T-helper 1 cell treated with Interleukin-12 subunit alpha and Interleukin-12 subunit beta and Interleukin-4 antibody, amounts not matched to agents 30 μg/mL and 1 μg/mL, for 36 hours (primary cell): ENCODE measurements around the gene FAM3D.

Source experiments
- H3K27ac Mint-ChIP-seq: one replicate; pipeline ENCODE4 v1.8.0; 2021; ENCODE audit warnings: mild to moderate bottlenecking, mixed read lengths
- H3K27me3 Mint-ChIP-seq: one replicate; pipeline ENCODE4 v1.8.0; 2021; ENCODE audit warnings: low read depth, mixed read lengths
- H3K36me3 Mint-ChIP-seq: one replicate; pipeline ENCODE4 v1.8.0; 2021; ENCODE audit warnings: low read depth, mixed read lengths
- H3K4me1 Mint-ChIP-seq: one replicate; pipeline ENCODE4 v1.8.0; 2021; ENCODE audit warnings: low read depth, mixed read lengths
- H3K4me3 Mint-ChIP-seq: one replicate; pipeline ENCODE4 v1.8.0; 2021; ENCODE audit warnings: mild to moderate bottlenecking, moderate library complexity, mixed read lengths
- H3K9me3 Mint-ChIP-seq: one replicate; pipeline ENCODE4 v1.8.0; 2021; ENCODE audit warnings: mixed read lengths

Gene FAM3D

DNA sequence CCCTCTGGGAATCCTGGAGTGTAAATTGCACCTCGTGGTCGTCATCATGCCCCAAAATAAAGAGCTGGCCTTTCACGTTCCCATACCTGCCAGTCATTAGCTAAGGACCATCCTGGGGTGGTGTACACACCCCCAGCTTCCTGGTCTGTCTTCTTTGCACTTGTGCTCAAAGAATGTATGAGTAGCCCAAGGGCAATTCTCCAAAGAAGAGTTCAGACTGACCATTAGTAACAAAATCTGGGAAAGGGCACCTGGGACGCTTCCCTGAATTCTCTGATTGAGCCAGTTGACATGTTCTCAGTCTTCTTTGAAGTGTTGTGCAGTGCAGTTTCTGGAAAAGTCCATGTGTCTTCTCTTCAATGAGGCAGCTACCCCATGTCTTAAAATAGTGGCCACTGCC, 34.8 kb downstream of the FAM3D start:
- Mint-ChIP-seq H3K4me1 (no peaks in the 10 kb centered on the region), H3K27ac (no peak overlapping the region), H3K36me3 (no peaks in the 10 kb centered on the region), H3K4me3 (no peak overlapping the region), H3K9me3 (no peaks in the 10 kb centered on the region), H3K27me3 (no peaks in the 10 kb centered on the region)

DNA sequence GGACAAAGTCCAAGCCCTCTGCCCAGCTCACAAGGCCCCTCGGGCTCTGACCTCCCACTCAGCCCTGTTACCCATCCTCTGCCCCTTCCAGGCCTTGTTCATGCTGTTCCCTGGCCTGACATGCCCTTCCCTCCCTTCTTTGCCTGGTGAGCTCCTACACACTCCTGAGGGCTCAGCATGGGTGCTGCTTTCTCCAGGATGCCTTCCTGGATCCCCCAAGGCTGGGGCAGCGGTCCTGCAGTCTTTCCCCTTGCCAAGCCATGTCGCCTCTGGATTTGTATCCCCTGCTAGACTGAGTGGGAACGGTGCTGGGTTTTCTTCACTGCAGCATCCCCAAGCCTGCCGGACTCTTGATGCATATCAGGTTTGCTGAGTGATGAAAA, 35.9 kb downstream of the FAM3D start:
- Mint-ChIP-seq H3K9me3 (no peaks in the 10 kb centered on the region), H3K4me1 (no peaks in the 10 kb centered on the region), H3K4me3 (no peak overlapping the region), H3K27me3 (no peaks in the 10 kb centered on the region), H3K27ac (no peak overlapping the region), H3K36me3 (no peaks in the 10 kb centered on the region)

DNA sequence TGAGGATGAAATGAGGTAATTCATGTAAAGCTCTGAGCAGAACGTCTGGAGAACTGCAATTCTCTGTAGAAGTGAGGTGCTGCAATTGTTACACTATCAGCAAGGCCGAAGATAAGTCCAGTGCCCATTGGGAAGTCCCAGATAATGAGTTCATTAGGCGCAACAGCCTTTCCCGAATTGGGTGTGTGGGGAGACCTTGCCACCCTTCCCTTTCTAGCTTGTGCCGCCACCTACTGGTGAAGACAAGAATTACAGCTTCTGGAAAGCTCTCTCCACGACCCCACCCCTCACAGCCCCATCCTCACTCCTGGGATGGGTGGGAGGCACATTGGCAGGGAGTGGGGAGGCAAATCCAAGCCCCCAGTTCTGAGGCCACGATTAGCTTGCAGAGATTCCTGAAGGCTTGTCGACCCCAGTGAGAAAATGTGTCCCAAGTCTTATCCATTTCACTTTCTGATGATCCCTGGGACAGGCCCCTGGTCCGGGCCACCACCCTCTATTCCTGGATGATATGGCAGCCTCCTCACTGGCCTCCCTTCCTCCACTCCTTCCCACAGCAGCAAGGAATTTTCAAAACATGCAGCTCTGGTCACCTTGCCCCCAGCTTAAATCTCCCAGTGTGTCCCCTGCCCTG, 36.4 kb downstream of the FAM3D start:
- Mint-ChIP-seq H3K9me3 (no peaks in the 10 kb centered on the region), H3K27me3 (no peaks in the 10 kb centered on the region), H3K27ac (no peak overlapping the region), H3K4me3 (no peak overlapping the region), H3K36me3 (no peaks in the 10 kb centered on the region), H3K4me1 (no peaks in the 10 kb centered on the region)

DNA sequence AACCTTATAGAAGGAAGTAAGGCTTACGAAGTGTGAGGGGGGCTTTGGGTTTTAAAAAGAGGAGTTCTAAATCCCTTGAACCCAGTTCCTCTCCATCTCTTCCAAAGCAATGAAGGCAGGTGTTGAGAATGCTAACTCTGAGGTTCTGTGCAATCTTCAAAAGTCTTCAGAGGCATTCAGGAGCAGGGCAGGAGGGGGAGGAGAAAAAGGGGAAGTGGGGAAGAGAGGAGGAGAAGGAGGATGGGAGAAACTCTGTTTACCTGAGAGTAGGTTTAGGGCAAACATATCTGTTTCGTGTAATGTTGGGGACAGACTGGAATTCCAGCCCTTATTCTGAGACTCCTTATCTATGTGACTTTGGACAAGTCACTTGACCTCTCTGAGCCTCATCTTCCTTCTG, 36.9 kb downstream of the FAM3D start:
- H3K4me1 Mint-ChIP-seq: no peaks in the 10 kb centered on the region
- no peak overlapping the region for H3K27ac Mint-ChIP-seq
- H3K27me3 Mint-ChIP-seq: no peaks in the 10 kb centered on the region
- H3K36me3 Mint-ChIP-seq: no peaks in the 10 kb centered on the region
- no peak overlapping the region for H3K4me3 Mint-ChIP-seq
- no peaks in the 10 kb centered on the region for H3K9me3 Mint-ChIP-seq

DNA sequence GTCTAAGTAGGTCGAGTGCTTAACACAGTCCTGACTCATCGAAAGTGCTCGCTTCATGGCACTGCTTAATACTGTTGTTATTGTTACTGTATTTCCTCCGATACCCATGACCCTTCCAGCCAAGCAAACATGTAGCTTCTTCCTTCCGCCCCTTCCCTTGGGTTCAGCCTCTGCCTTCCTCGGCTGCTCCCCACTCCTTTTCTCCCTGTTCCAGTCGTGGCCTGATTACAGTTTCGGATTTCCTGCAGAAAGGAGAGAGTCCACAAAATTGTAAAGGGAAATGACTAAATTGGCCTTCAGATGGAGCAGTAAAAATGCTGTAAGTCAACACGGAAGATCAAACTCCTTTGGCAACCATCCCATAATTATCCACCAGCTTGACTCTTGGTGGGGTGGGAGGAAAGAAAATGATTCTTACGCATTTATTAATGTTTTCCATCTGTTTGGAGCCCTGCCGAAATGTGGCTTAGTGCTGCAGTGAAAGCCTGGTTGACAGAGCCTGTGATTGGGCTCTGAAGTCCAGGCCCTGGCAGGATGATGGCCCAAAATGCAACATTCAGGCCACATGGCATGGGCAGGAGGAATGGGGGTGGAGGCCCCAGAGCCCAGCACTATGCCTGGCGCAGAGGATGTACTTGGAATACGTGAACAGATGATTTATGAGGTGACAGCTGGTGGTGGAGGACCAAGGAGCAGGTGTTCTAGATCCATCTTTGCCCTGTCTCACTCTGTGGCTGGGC, 37.6 kb downstream of the FAM3D start:
- H3K36me3 Mint-ChIP-seq: no peaks in the 10 kb centered on the region
- no peak overlapping the region for H3K27ac Mint-ChIP-seq
- no peaks in the 10 kb centered on the region for H3K27me3 Mint-ChIP-seq
- no peaks in the 10 kb centered on the region for H3K4me1 Mint-ChIP-seq
- no peak overlapping the region for H3K4me3 Mint-ChIP-seq
- H3K9me3 Mint-ChIP-seq: no peaks in the 10 kb centered on the region

DNA sequence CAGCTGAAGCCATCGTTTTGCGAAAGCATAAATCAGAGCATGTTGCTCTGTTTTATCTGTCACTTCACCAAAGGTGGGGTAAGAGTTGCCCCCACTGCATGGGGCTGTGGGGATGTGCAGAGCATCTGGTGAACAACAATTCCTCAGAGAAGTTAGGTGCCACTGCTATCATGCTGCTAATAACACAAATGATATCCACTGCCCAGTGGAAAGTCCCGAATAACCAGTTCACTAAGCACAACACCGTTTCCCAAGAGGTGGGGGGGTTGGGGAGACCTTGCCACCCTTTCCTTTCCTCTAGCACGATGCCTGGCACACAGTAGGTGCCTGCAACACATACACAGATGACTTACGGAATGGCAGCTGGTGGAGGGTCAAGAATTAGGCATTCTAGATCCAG, 38.6 kb downstream of the FAM3D start:
- no peaks in the 10 kb centered on the region for H3K27me3 Mint-ChIP-seq
- no peaks in the 10 kb centered on the region for H3K36me3 Mint-ChIP-seq
- H3K4me1 Mint-ChIP-seq: no peaks in the 10 kb centered on the region
- no peak overlapping the region for H3K27ac Mint-ChIP-seq
- no peaks in the 10 kb centered on the region for H3K9me3 Mint-ChIP-seq
- H3K4me3 Mint-ChIP-seq: no peak overlapping the region

DNA sequence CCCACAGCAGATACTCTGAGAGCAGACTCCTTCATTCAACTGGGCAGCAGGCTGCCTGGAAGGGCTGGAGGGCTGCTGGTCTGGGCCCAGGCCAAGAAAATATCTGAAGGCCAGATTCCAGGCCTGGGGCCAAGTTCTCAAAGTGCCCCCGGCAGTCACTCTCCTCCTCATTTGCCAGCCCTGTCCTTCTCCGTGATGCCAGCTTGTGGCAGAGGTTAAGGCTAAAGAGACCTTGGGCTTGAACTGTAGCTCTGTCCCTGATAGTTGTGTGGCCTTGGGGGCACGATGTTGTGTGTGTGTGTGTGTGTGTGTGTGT, 39.0 kb downstream of the FAM3D start:
- Mint-ChIP-seq H3K27ac (no peak overlapping the region), H3K4me3 (no peak overlapping the region), H3K4me1 (no peaks in the 10 kb centered on the region), H3K27me3 (no peaks in the 10 kb centered on the region), H3K36me3 (no peaks in the 10 kb centered on the region), H3K9me3 (no peaks in the 10 kb centered on the region)

DNA sequence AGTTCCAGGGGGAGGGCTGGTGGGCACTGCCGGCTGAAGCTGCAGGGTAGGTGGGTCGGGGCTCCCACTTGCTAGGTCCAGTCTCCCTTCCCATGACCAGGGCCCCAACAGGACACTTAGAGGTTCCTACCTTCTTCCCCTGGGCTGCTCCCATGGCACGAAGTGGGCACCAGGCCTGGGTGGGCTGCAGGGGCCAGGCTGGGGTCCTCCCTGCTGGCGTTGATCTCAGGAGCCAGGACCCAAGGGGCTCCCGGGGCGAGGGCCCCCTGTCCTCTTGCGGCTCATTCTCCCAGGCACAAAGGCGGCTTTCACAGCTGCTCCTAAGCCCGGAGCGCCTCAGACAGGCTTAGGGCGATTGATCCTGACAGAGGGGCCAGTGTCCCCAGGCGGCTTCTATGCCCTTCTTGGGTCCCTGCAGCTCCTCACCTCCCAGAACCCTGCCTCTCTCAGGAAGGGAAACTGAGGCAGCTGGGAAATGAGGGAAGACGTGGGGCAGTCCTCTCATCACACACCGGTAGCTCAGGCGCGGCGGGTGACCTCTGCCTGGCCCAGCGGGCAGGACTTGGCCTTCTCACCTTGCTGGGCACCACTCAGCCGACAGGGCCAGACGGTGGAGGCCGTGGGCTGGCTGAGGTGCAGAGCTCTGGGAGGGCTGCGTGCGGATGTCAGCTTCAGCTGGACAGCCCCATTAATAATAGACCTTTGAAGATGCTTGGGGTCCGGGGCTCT, 39.6 kb downstream of the FAM3D start:
- H3K36me3 Mint-ChIP-seq: no peaks in the 10 kb centered on the region
- no peak overlapping the region for H3K27ac Mint-ChIP-seq
- H3K4me3 Mint-ChIP-seq: no peak overlapping the region
- no peaks in the 10 kb centered on the region for H3K9me3 Mint-ChIP-seq
- no peaks in the 10 kb centered on the region for H3K27me3 Mint-ChIP-seq
- no peaks in the 10 kb centered on the region for H3K4me1 Mint-ChIP-seq

DNA sequence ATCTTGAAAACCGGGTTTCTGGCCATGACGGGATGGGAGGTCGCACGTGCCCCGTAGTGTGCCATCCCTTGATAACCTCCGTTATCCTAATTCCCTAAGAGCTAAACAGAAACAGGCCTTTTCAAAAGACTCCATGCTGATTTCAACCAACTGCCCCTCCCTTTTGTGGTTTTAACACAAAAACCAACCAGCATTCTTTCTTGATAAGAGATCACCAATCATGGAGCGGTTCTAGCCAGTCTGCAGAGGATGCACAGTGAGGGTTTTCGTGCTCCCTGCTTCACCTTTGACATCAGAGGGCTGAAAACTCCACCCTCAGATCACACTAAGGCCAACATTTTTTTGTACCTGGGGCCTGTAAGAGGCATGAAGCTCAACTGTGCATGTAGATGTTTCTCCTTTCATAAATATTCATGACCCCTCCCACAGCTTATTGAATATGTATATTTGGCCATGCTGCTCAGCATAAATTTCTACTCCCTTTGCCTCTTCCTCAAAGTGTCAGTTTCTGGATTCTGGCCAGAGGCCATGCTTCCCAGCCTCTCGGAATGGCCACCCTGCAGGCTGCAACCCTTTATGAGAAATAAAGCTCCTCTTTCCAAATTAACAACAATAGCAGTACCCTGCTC, 41.3 kb downstream of the FAM3D start:
- H3K36me3 Mint-ChIP-seq: no peaks in the 10 kb centered on the region
- H3K4me1 Mint-ChIP-seq: no peaks in the 10 kb centered on the region
- H3K9me3 Mint-ChIP-seq: no peaks in the 10 kb centered on the region
- H3K27me3 Mint-ChIP-seq: no peaks in the 10 kb centered on the region
- H3K4me3 Mint-ChIP-seq: no peak overlapping the region
- no peak overlapping the region for H3K27ac Mint-ChIP-seq

DNA sequence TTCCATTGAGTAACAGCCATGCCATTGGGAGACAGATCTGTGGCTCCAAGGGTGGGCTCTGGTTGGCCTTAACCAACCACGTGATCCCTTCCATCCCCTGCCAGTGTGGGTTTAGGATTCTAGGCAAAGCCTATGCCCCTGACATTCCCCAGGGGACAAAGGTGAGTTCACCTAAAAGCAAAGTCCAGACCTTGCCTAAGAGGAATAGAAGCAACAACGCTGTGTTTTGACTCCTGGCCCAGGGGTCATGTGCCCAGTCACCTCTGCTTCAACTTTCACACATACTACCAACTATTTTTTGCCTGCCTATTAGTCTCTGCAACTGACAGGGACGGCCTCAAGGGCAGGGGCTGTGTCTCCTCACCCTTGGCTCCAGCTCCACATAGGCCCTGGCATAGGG, 42.0 kb downstream of the FAM3D start:
- no peak overlapping the region for H3K27ac Mint-ChIP-seq
- no peaks in the 10 kb centered on the region for H3K9me3 Mint-ChIP-seq
- no peaks in the 10 kb centered on the region for H3K36me3 Mint-ChIP-seq
- H3K27me3 Mint-ChIP-seq: no peaks in the 10 kb centered on the region
- no peak overlapping the region for H3K4me3 Mint-ChIP-seq
- no peaks in the 10 kb centered on the region for H3K4me1 Mint-ChIP-seq

DNA sequence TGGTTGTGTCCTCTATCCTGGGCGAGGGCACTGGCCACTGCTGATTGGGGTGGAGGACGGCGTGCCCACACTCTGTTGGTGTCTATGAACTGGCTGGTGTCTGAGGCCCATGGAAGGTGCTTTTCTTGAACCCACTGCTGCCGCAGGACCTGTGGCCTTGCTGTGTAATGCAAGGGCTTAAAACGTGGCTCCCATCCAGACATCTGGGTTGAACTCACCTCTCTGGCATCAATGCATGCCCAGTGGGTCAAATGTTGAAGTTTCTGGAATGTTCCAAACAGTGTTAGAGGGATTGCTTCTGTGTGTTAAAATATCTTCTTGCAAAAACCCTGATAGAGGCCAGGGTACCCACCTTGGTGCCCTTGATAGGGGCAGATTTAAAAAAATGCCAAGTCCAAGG, 42.6 kb downstream of the FAM3D start:
- Mint-ChIP-seq H3K27me3 (no peaks in the 10 kb centered on the region), H3K4me1 (no peaks in the 10 kb centered on the region), H3K36me3 (no peaks in the 10 kb centered on the region), H3K27ac (no peak overlapping the region), H3K4me3 (no peak overlapping the region), H3K9me3 (no peaks in the 10 kb centered on the region)

DNA sequence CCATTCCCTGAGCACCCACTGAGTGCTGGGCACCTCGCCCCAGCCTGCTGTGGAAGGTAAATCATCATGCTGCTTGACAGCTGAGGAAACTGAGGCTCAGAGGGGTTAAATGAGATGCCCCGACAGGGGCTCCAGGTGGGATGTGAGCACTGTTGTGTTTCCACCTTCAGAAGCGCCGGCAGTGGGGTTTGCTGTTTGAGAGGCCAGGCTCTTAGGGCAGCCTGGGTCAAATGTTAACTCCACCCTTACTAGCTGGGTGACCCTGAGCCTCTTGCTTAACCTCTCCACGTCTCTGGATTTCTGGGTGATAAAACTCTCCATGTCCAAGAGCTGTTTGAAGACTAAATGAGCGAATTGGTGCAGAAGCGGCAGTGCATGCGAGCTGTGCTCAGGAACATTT, 43.1 kb downstream of the FAM3D start:
- no peak overlapping the region for H3K4me3 Mint-ChIP-seq
- H3K9me3 Mint-ChIP-seq: no peaks in the 10 kb centered on the region
- no peaks in the 10 kb centered on the region for H3K27me3 Mint-ChIP-seq
- H3K36me3 Mint-ChIP-seq: no peaks in the 10 kb centered on the region
- H3K4me1 Mint-ChIP-seq: no peaks in the 10 kb centered on the region
- H3K27ac Mint-ChIP-seq: no peak overlapping the region

DNA sequence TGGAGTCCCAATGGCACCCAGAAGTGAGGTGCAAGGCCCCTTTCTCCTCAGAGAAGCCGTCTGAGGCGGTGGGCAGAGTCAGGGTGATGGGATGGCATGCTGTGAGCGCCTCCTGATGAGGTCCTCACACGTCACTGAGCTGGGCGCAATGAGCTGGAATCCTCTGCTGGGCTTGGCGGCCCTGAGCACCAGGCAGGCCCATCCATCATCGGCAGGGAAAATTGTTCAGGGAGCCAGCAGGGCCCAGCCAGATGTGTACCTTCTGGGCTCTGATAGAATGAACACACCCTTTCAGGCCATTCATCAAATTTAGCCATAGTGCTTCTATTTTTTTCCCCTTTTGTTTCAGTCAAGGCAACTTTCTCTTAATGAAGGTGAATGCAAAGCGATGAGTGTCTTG, 43.7 kb downstream of the FAM3D start:
- Mint-ChIP-seq H3K36me3 (no peaks in the 10 kb centered on the region), H3K27ac (no peak overlapping the region), H3K4me1 (no peaks in the 10 kb centered on the region), H3K4me3 (no peak overlapping the region), H3K9me3 (no peaks in the 10 kb centered on the region), H3K27me3 (no peaks in the 10 kb centered on the region)

DNA sequence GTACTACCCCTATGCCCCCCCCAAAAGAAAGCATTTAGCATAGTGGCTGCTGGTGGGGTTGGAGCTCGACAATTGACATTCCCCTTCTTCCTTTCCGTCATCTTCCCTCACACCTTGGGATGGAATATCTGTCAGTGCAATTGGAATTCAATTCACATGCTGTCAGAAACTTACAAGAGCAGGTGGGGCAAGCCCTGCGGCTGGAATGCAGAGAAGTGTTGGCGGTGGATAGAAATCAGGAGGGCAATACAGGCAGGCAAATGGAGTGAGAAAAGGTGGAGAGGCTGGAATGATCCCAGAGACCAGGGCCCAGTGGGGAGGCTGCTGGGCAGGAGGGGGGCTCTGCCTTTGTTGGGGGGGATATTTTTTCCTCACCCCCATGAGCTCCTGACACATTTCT, 44.1 kb downstream of the FAM3D start:
- Mint-ChIP-seq H3K4me1 (no peaks in the 10 kb centered on the region), H3K9me3 (no peaks in the 10 kb centered on the region), H3K36me3 (no peaks in the 10 kb centered on the region), H3K4me3 (no peak overlapping the region), H3K27me3 (no peaks in the 10 kb centered on the region), H3K27ac (no peak overlapping the region)
